ENCODE results near the gene RYR2. TPM values are rescaled to one million over a fixed set of nuclear protein-coding genes. Genes with fewer than 3 reads are reported as not detected.

Gene RYR2
- total and polyA plus RNA-seq, 11 donors = 77.7 to 1,319 (median 805) TPM

- peaks cover 0 to 91% (median 32%) of the 10 kb centered on the region in 12 donors for H3K4me1 ChIP-seq
- no peak for DNase-seq
- no peaks in the 10 kb centered on the region for H3K9me3 ChIP-seq
- H3K4me3 ChIP-seq = no peak overlapping the region
- TF ChIP-seq, protein P1, sequence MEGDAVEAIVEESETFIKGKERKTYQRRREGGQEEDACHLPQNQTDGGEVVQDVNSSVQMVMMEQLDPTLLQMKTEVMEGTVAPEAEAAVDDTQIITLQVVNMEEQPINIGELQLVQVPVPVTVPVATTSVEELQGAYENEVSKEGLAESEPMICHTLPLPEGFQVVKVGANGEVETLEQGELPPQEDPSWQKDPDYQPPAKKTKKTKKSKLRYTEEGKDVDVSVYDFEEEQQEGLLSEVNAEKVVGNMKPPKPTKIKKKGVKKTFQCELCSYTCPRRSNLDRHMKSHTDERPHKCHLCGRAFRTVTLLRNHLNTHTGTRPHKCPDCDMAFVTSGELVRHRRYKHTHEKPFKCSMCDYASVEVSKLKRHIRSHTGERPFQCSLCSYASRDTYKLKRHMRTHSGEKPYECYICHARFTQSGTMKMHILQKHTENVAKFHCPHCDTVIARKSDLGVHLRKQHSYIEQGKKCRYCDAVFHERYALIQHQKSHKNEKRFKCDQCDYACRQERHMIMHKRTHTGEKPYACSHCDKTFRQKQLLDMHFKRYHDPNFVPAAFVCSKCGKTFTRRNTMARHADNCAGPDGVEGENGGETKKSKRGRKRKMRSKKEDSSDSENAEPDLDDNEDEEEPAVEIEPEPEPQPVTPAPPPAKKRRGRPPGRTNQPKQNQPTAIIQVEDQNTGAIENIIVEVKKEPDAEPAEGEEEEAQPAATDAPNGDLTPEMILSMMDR (IDR thresholded peaks at IDR 0.05) = no peak
- no peak for TF ChIP-seq POLR2A (IDR thresholded peaks at IDR 0.05)
- ATAC-seq = no peak
- no peaks in the 10 kb centered on the region for H3K27me3 ChIP-seq
- peaks cover 0 to 11% (median 0%) of the 10 kb centered on the region in 9 donors for H3K36me3 ChIP-seq
- WGBS, 4 donors = 65 to 71% (median 70%) methylated on average over 3 of the region's 3 CpGs
- peak overlapping the region in 3 of 12 donors; percentile 15 to 31 (median 20) for H3K27ac ChIP-seq
- intact Hi-C loops (cut with DNase I) = no loop called here
Measured at GRCh38 chr1:237187842-237188241, 145.9 kb downstream of the RYR2 start.

GRCh38 chr1:237191403-237191802 is 149.4 kb downstream of the RYR2 start:
- TF ChIP-seq POLR2A (IDR thresholded peaks at IDR 0.05) = no peak
- TF ChIP-seq, protein P1 (IDR thresholded peaks at IDR 0.05) = no peak
- Histone ChIP-seq H3K4me3 (no peak overlapping the region), H3K4me1 (peaks cover 0 to 85% (median 15%) of the 10 kb centered on the region in 12 donors), H3K27ac (peak overlapping the region in 6 of 12 donors; percentile 6 to 36 (median 20)), H3K9me3 (no peaks in the 10 kb centered on the region), H3K36me3 (no peaks in the 10 kb centered on the region), H3K27me3 (no peaks in the 10 kb centered on the region)
- 44 to 63% (median 56%) methylated on average over 9 of the region's 9 CpGs for WGBS, 4 donors
- DNase-seq (no peak), ATAC-seq (no peak)
- intact Hi-C loops (cut with DNase I) = no loop called here

DNA sequence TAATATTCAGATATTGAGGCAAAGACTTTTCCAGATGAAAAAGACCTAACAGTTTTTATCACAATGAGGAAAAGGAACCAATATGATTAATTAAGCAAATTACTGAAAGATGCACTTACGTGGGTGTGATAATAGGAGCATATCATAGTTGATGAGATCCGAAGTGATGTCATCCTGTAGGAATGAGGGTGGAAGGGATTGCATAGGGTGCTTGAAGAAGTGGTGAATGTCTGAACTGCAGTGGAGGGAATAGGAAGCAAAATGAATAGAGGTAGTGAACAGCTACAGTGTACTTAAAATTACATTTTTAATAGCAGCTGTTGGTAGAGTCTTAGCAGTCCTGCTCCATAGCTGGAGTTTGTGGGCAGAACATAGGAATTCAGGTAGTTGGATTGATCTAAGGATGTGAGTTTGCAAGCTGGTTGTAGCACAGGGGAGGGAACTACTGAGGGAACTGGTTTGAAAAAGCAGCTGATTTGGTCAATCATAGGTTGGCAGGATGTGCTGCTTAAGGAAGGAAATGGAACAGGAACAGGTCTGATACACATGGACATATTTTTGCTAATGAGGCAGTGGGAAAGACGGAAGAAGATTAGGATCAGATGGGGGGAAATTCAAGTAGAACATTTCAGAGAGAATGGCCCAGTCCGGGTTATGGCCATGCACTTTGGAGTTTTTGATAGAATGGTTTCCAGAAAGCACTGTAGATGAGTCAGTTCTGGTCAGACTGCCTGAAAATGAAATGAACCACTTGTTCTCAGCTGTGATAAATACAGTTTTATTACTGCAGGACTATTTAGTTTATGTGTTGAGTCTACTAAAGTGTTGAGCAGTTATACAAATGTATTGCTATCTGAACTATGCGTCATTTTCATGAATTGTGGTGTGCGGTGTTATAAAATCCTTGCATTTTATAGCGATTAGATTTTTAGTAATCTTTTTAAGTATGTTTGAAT is 155.8 kb downstream of the RYR2 start:
- Histone ChIP-seq H3K4me1 (peaks cover 0 to 69% (median 11%) of the 10 kb centered on the region in 12 donors), H3K4me3 (no peak overlapping the region), H3K36me3 (no peaks in the 10 kb centered on the region), H3K27me3 (no peaks in the 10 kb centered on the region), H3K27ac (peak overlapping the region in 1 of 12 donors; percentile 15), H3K9me3 (no peaks in the 10 kb centered on the region)
- intact Hi-C loops (cut with DNase I) = no loop called here
- DNase-seq (no peak), ATAC-seq (peak in 3 of 4 donors; percentile 3 to 38 (median 13))
- TF ChIP-seq POLR2A (IDR thresholded peaks at IDR 0.05) = no peak
- TF ChIP-seq, protein P1 (IDR thresholded peaks at IDR 0.05) = peak in 1 of 12 donors; percentile 10
- 34 to 44% (median 38%) methylated on average over 7 of the region's 7 CpGs for WGBS, 4 donors

- ATAC-seq = no peak
- intact Hi-C loops (cut with DNase I) = no loop called here
- Histone ChIP-seq H3K27me3 (no peaks in the 10 kb centered on the region), H3K27ac (peak overlapping the region in 2 of 12 donors; percentile 1 to 15), H3K4me3 (no peak overlapping the region), H3K9me3 (no peaks in the 10 kb centered on the region), H3K4me1 (peaks cover 0 to 71% (median 10%) of the 10 kb centered on the region in 12 donors), H3K36me3 (peaks cover 0 to 4% (median 0%) of the 10 kb centered on the region in 9 donors)
- WGBS, 4 donors = 36 to 45% (median 42%) methylated on average over 6 of the region's 6 CpGs
- TF ChIP-seq POLR2A (IDR thresholded peaks at IDR 0.05) = no peak
- TF ChIP-seq, protein P1 (IDR thresholded peaks at IDR 0.05) = no peak
- no peak for DNase-seq
Measured at GRCh38 chr1:237199026-237199425, 157.0 kb downstream of the RYR2 start.

Data from heart left ventricle (tissue), 16 donors.